Duodenal mucosa (tissue), 2 donors: Measurements from ENCODE around the gene TBC1D9.

Experiments used
- H3K27ac ChIP-seq: one replicate; pipeline ENCODE4 v1.7.0; 2013; ENCODE audit warnings: low read depth, low read length
- H3K27me3 ChIP-seq, 2 donors: one replicate each; pipeline ENCODE4 v1.7.0; 2013; ENCODE audit warnings: low read length in 2 of 2, control low read depth in 1 of 2; ENCODE audit not compliant: insufficient read depth in 2 of 2, control insufficient read depth in 1 of 2
- H3K36me3 ChIP-seq, 2 donors: one replicate each; pipeline ENCODE4 v1.7.0; 2013; ENCODE audit warnings: low read length in 2 of 2, control low read depth in 1 of 2; ENCODE audit not compliant: insufficient read depth in 2 of 2, control insufficient read depth in 1 of 2
- H3K4me1 ChIP-seq, 2 donors: one replicate each; pipeline ENCODE4 v1.7.0; 2013; ENCODE audit warnings: low read length in 2 of 2, control low read depth in 1 of 2; ENCODE audit not compliant: insufficient read depth in 2 of 2, control insufficient read depth in 1 of 2
- H3K4me3 ChIP-seq, 2 donors: one replicate each; pipeline ENCODE4 v1.7.0; 2013; ENCODE audit warnings: low read length in 2 of 2, low read depth in 1 of 2
- H3K9ac ChIP-seq, 2 donors: one replicate each; pipeline ENCODE4 v1.7.0; 2013; ENCODE audit warnings: low read length in 2 of 2, low read depth in 1 of 2
- H3K9me3 ChIP-seq, 2 donors: one replicate each; pipeline ENCODE4 v1.7.0; 2013; ENCODE audit warnings: low read length in 2 of 2, control low read depth in 1 of 2; ENCODE audit not compliant: control insufficient read depth in 1 of 2

The TBC1D9 gene

GRCh38 chr4:140742838-140743193, 13.4 kb downstream of the TBC1D9 start:
- H3K4me3 ChIP-seq: no peak overlapping the region
- no peak overlapping the region for H3K27ac ChIP-seq
- no peaks in the 10 kb centered on the region for H3K36me3 ChIP-seq
- peak overlapping the region in 1 of 2 donors; percentile 9 for H3K9ac ChIP-seq
- H3K9me3 ChIP-seq: no peaks in the 10 kb centered on the region
- H3K4me1 ChIP-seq: peaks cover 26 to 27% of the 10 kb centered on the region in 2 donors
- no peaks in the 10 kb centered on the region for H3K27me3 ChIP-seq

GRCh38 chr4:140740906-140741670, 15.1 kb downstream of the TBC1D9 start:
- no peaks in the 10 kb centered on the region for H3K36me3 ChIP-seq
- H3K4me1 ChIP-seq: peaks cover 27 to 30% of the 10 kb centered on the region in 2 donors
- H3K9ac ChIP-seq: no peak overlapping the region
- no peak overlapping the region for H3K27ac ChIP-seq
- H3K9me3 ChIP-seq: no peaks in the 10 kb centered on the region
- no peak overlapping the region for H3K4me3 ChIP-seq
- no peaks in the 10 kb centered on the region for H3K27me3 ChIP-seq

GRCh38 chr4:140740422-140740821, 15.8 kb downstream of the TBC1D9 start:
- no peak overlapping the region for H3K27ac ChIP-seq
- H3K4me1 ChIP-seq: peaks cover 25 to 30% of the 10 kb centered on the region in 2 donors

GRCh38 chr4:140739971-140740370, 16.2 kb downstream of the TBC1D9 start:
- peaks cover 20 to 27% of the 10 kb centered on the region in 2 donors for H3K4me1 ChIP-seq
- H3K27me3 ChIP-seq: no peaks in the 10 kb centered on the region
- H3K9ac ChIP-seq: no peak overlapping the region
- no peaks in the 10 kb centered on the region for H3K9me3 ChIP-seq
- no peak overlapping the region for H3K27ac ChIP-seq
- no peak overlapping the region for H3K4me3 ChIP-seq
- H3K36me3 ChIP-seq: no peaks in the 10 kb centered on the region

More at GRCh38 chr4:140740422-140740821, 15.8 kb downstream of the TBC1D9 start:
- Histone ChIP-seq H3K9ac (no peak overlapping the region), H3K4me3 (no peak overlapping the region), H3K9me3 (no peaks in the 10 kb centered on the region), H3K27me3 (no peaks in the 10 kb centered on the region), H3K36me3 (no peaks in the 10 kb centered on the region)

GRCh38 chr4:140738139-140738538, 18.0 kb downstream of the TBC1D9 start:
- Histone ChIP-seq H3K36me3 (no peaks in the 10 kb centered on the region), H3K4me3 (no peak overlapping the region), H3K9ac (no peak overlapping the region), H3K9me3 (no peaks in the 10 kb centered on the region), H3K27ac (no peak overlapping the region), H3K4me1 (peaks cover 10 to 18% of the 10 kb centered on the region in 2 donors), H3K27me3 (no peaks in the 10 kb centered on the region)

GRCh38 chr4:140736669-140737343, 19.4 kb downstream of the TBC1D9 start:
- H3K27me3 ChIP-seq: no peaks in the 10 kb centered on the region
- peaks cover 4 to 11% of the 10 kb centered on the region in 2 donors for H3K4me1 ChIP-seq
- no peak overlapping the region for H3K27ac ChIP-seq
- no peak overlapping the region for H3K9ac ChIP-seq
- H3K9me3 ChIP-seq: no peaks in the 10 kb centered on the region
- no peaks in the 10 kb centered on the region for H3K36me3 ChIP-seq
- H3K4me3 ChIP-seq: no peak overlapping the region

- Histone ChIP-seq H3K9me3 (no peaks in the 10 kb centered on the region), H3K9ac (no peak overlapping the region), H3K27me3 (no peaks in the 10 kb centered on the region), H3K4me1 (peaks cover 4 to 11% of the 10 kb centered on the region in 2 donors), H3K27ac (no peak overlapping the region), H3K4me3 (no peak overlapping the region), H3K36me3 (no peaks in the 10 kb centered on the region)
These were observed 20.3 kb downstream of the TBC1D9 start for GRCh38 chr4:140735779-140736391.

GRCh38 chr4:140735317-140735716, 20.9 kb downstream of the TBC1D9 start:
- no peaks in the 10 kb centered on the region for H3K9me3 ChIP-seq
- no peak overlapping the region for H3K9ac ChIP-seq
- no peaks in the 10 kb centered on the region for H3K36me3 ChIP-seq
- no peak overlapping the region for H3K4me3 ChIP-seq
- peaks cover 4 to 9% of the 10 kb centered on the region in 2 donors for H3K4me1 ChIP-seq
- H3K27ac ChIP-seq: no peak overlapping the region
- H3K27me3 ChIP-seq: no peaks in the 10 kb centered on the region

GRCh38 chr4:140732780-140733179, 23.4 kb downstream of the TBC1D9 start:
- Histone ChIP-seq H3K9me3 (no peaks in the 10 kb centered on the region), H3K36me3 (no peaks in the 10 kb centered on the region), H3K9ac (no peak overlapping the region), H3K27me3 (no peaks in the 10 kb centered on the region), H3K4me3 (no peak overlapping the region), H3K27ac (no peak overlapping the region), H3K4me1 (peaks cover 4 to 8% of the 10 kb centered on the region in 2 donors)

- Histone ChIP-seq H3K4me3 (no peak overlapping the region), H3K27me3 (no peaks in the 10 kb centered on the region), H3K36me3 (no peaks in the 10 kb centered on the region), H3K9me3 (no peaks in the 10 kb centered on the region), H3K27ac (no peak overlapping the region), H3K4me1 (peaks cover 13 to 16% of the 10 kb centered on the region in 2 donors), H3K9ac (no peak overlapping the region)
These were observed 26.7 kb downstream of the TBC1D9 start for GRCh38 chr4:140729344-140730049.
